NT2/D1 (cell line): ENCODE measurements around the gene MCM7.

Experiments used
- YY1 ChIP-seq: IDR thresholded peaks from 2 replicates; pipeline ENCODE4 v1.6.1; 2011; ENCODE audit not compliant: insufficient read length, insufficient read depth
- ZNF274 ChIP-seq: IDR thresholded peaks from 2 replicates; pipeline ENCODE4 v1.6.1; 2011; ENCODE audit warnings: mild to moderate bottlenecking, low read depth, low read length

DNA sequence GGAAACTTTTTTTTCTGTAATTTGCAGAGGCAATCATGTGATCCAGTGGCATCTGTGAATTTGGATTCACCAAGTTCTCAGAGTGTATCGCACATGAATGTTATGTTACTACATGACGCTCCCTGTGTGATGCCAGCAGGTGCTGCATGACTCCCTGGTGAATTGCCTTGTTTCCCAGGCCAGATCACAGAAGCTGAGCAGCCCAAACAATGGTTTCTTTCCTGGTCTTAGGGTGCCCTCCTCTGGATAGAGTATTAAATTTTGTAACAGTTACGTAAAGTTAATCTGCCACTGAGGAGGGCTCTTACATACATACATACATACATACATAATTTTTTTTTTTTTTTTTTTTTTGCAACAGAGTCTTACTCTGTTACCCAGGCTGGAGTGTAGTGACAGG lies 48.0 kb downstream of the MCM7 start:
- no peak for TF ChIP-seq YY1
- TF ChIP-seq ZNF274, result no peak
